H9 (cell line): ENCODE data around the gene GPC3. TPM values are rescaled to one million over a fixed set of nuclear protein-coding genes. Genes with fewer than 3 reads are reported as not detected.

Experiments
- DNase-seq: peaks from one replicate; pipeline ENCODE4 v3.0.0-alpha.2; 2017
- H2AFZ ChIP-seq: one replicate; pipeline ENCODE4 v1.6.1; 2013; ENCODE audit warnings: mild to moderate bottlenecking, low read length, control low read depth, moderate library complexity
- H2AK5ac ChIP-seq: 2 replicates; pipeline ENCODE4 v1.6.1; 2013; ENCODE audit warnings: low read length, control low read depth, mixed read lengths; ENCODE audit not compliant: insufficient read length
- H2BK120ac ChIP-seq: one replicate; pipeline ENCODE4 v1.6.1; 2013; ENCODE audit warnings: low read depth, mild to moderate bottlenecking, low read length, control low read depth, inconsistent platforms; ENCODE audit not compliant: poor library complexity, severe bottlenecking
- H2BK12ac ChIP-seq: 2 replicates; pipeline ENCODE4 v1.6.1; 2013; ENCODE audit warnings: low read length, control low read depth, mixed read lengths, low read depth; ENCODE audit not compliant: insufficient read length
- H2BK15ac ChIP-seq: 2 replicates; pipeline ENCODE4 v1.6.1; 2013; ENCODE audit warnings: low read depth, low read length, control low read depth
- H2BK20ac ChIP-seq: one replicate; pipeline ENCODE4 v1.6.1; 2013; ENCODE audit warnings: low read depth, mild to moderate bottlenecking, low read length, control low read depth, inconsistent platforms; ENCODE audit not compliant: poor library complexity, severe bottlenecking
- H2BK5ac ChIP-seq: 2 replicates; pipeline ENCODE4 v1.6.1; 2013; ENCODE audit warnings: low read length, control low read depth, mixed read lengths; ENCODE audit not compliant: insufficient read length
- H3K14ac ChIP-seq: 2 replicates; pipeline ENCODE4 v1.6.1; 2013; ENCODE audit warnings: low read length, control low read depth; ENCODE audit not compliant: insufficient read depth
- H3K18ac ChIP-seq: 2 replicates; pipeline ENCODE4 v1.6.1; 2013; ENCODE audit warnings: low read depth, mild to moderate bottlenecking, mixed read lengths, low read length, control low read depth; ENCODE audit not compliant: insufficient read length
- H3K23ac ChIP-seq: 2 replicates; pipeline ENCODE4 v1.6.1; 2013; ENCODE audit warnings: low read length, control low read depth, mixed read lengths, low read depth; ENCODE audit not compliant: insufficient read length
- H3K23me2 ChIP-seq: 2 replicates; pipeline ENCODE4 v1.6.1; 2013; ENCODE audit warnings: low read depth, mild to moderate bottlenecking, mixed read lengths, low read length, control low read depth; ENCODE audit not compliant: insufficient read length, poor library complexity, severe bottlenecking
- H3K27ac ChIP-seq: 2 replicates; pipeline ENCODE4 v1.5.1; 2013; ENCODE audit warnings: low read length, control low read depth, mixed read lengths, low read depth; ENCODE audit not compliant: insufficient read length
- H3K27me3 ChIP-seq: 2 replicates; pipeline ENCODE4 v1.6.1; 2013; ENCODE audit warnings: low read length, control low read depth, inconsistent platforms; ENCODE audit not compliant: insufficient read depth
- H3K4ac ChIP-seq: 2 replicates; pipeline ENCODE4 v1.6.1; 2013; ENCODE audit warnings: low read depth, mild to moderate bottlenecking, control low read depth, inconsistent platforms, low read length, moderate library complexity
- H3K4me1 ChIP-seq: 2 replicates; pipeline ENCODE4 v1.6.1; 2013; ENCODE audit warnings: low read length, control low read depth, inconsistent platforms; ENCODE audit not compliant: insufficient read depth
- H3K4me2 ChIP-seq: 2 replicates; pipeline ENCODE4 v1.6.1; 2013; ENCODE audit warnings: low read length, control low read depth, mixed read lengths; ENCODE audit not compliant: insufficient read length, insufficient read depth
- H3K56ac ChIP-seq: 2 replicates; pipeline ENCODE4 v1.6.1; 2013; ENCODE audit warnings: low read depth, mild to moderate bottlenecking, mixed read lengths, low read length, control low read depth; ENCODE audit not compliant: insufficient read length
- H3K79me1 ChIP-seq: 2 replicates; pipeline ENCODE4 v1.6.1; 2013; ENCODE audit warnings: low read depth, mild to moderate bottlenecking, moderate library complexity, low read length, control low read depth, inconsistent platforms; ENCODE audit not compliant: insufficient read depth, poor library complexity, severe bottlenecking
- H3K79me2 ChIP-seq: 2 replicates; pipeline ENCODE4 v1.6.1; 2013; ENCODE audit warnings: low read length, control low read depth, inconsistent platforms; ENCODE audit not compliant: insufficient read depth
- H3K9ac ChIP-seq: 2 replicates; pipeline ENCODE4 v1.6.1; 2013; ENCODE audit warnings: low read length, control low read depth, mixed read lengths; ENCODE audit not compliant: insufficient read length; ENCODE audit errors: extremely low read depth
- H3K9me3 ChIP-seq: one replicate; pipeline ENCODE4 v1.6.1; 2013; ENCODE audit warnings: low read depth, low read length, inconsistent platforms; ENCODE audit not compliant: control insufficient read depth
- H3T11ph ChIP-seq: one replicate; pipeline ENCODE4 v1.6.1; 2013; ENCODE audit warnings: mild to moderate bottlenecking, low read length, control low read depth, inconsistent platforms
- H4K20me1 ChIP-seq: one replicate; pipeline ENCODE4 v1.6.1; 2013; ENCODE audit not compliant: control insufficient read depth, insufficient read length, insufficient read depth
- H4K5ac ChIP-seq: 2 replicates; pipeline ENCODE4 v1.6.1; 2013; ENCODE audit warnings: low read depth, mild to moderate bottlenecking, mixed read lengths, low read length, control low read depth; ENCODE audit not compliant: insufficient read length
- H4K8ac ChIP-seq: replicated peaks from 2 replicates; pipeline ENCODE4 v1.6.1; 2013; ENCODE audit warnings: low read length, control low read depth, mixed read lengths, low read depth; ENCODE audit not compliant: insufficient read length
- H4K91ac ChIP-seq: 2 replicates; pipeline ENCODE4 v1.6.1; 2013; ENCODE audit warnings: low read depth, mild to moderate bottlenecking, moderate library complexity, mixed read lengths, low read length, control low read depth; ENCODE audit not compliant: insufficient read length
- H3K27ac Mint-ChIP-seq, 3 experiments: 2 replicates in 2 of 3; 3 replicates in 1 of 3; pipeline ENCODE4 v1.8.0; 2020 to 2021; ENCODE audit warnings: mixed read lengths in 3 of 3, mild to moderate bottlenecking in 1 of 3, moderate library complexity in 1 of 3
- H3K27me3 Mint-ChIP-seq: 2 replicates; pipeline ENCODE4 v1.8.0; 2021; ENCODE audit warnings: low read depth, mild to moderate bottlenecking, moderate library complexity, mixed read lengths
- H3K36me3 Mint-ChIP-seq, 3 experiments: 2 replicates in 2 of 3; 3 replicates in 1 of 3; pipeline ENCODE4 v1.8.0; 2020 to 2021; ENCODE audit warnings: low read depth in 3 of 3, mixed read lengths in 3 of 3; ENCODE audit not compliant: insufficient read depth in 1 of 3
- H3K4me1 Mint-ChIP-seq, 2 experiments: 2 replicates each; pipeline ENCODE4 v1.8.0; 2020; ENCODE audit warnings: mixed read lengths in 2 of 2
- H3K4me3 Mint-ChIP-seq, 2 experiments: 2 replicates in 1 of 2; 3 replicates in 1 of 2; pipeline ENCODE4 v1.8.0; 2020 to 2021; ENCODE audit warnings: mild to moderate bottlenecking in 2 of 2, mixed read lengths in 2 of 2, moderate library complexity in 1 of 2
- H3K9me3 Mint-ChIP-seq, 2 experiments: 2 replicates in 1 of 2; 3 replicates in 1 of 2; pipeline ENCODE4 v1.8.0; 2020; ENCODE audit warnings: mild to moderate bottlenecking in 2 of 2, mixed read lengths in 2 of 2, moderate library complexity in 1 of 2
- WGBS: extraction: QIAGEN DNeasy Blood & Tissue Kit; methylation state at CpG from one replicate; pipeline ENCODE4 v1.1.7; 2013; ENCODE audit warnings: missing lambda C conversion rate, low lambda C conversion rate, mixed read lengths; ENCODE audit not compliant: insufficient read length; ENCODE audit errors: extremely low coverage; 5-methylcytosine and 5-hydroxymethylcytosine counted together
- total RNA-seq: library from RNA; stranded (reverse); gene quantifications from 2 replicates; pipeline ENCODE4 v1.2.1, GENCODE V29; 2021
- TF ChIP-seq, protein P1 (sequence below): fragments of 200-600 bp; sonication (generic); conservative IDR thresholded peaks from 3 replicates; pipeline ENCODE4 v1.8.0; 2021; ENCODE audit warnings: antibody characterized with exemption, mild to moderate bottlenecking

The GPC3 gene
- total RNA-seq, 1 experiment from 2014 or later: 108 TPM

DNA sequence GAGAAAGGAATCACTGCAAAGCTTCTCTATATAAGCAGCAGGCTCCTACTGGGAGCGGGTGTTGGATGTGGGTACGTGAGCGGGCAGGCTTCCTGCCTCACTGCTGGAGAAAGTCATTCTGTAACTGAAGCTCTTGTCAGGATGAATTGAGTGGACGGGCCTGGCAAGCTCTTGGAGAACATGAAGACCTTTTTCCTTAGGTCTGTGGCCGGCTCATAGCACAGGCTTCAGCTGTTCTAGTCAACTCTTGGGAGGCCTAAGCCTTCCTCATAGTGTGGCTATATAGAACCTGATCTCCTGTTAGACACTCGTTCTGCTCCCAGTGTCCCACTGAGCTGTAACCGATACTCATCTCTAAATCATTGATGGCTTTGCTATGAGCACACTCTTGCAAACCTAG, 461.9 kb downstream of the GPC3 start:
- H4K91ac ChIP-seq: no peak overlapping the region
- no peak overlapping the region for H2BK120ac ChIP-seq
- peaks cover 12% of the 10 kb centered on the region; the same call in 1 of the 2 replicates for H3K4me1 ChIP-seq
- no peaks in the 10 kb centered on the region for H3K27me3 ChIP-seq
- WGBS: no CpG with 5 or more reads among the region's 7 CpGs
- H2AFZ ChIP-seq: no peak overlapping the region
- H3K4me1 Mint-ChIP-seq: peaks cover 32 to 35% of the 10 kb centered on the region in 2 experiments
- H2BK5ac ChIP-seq: no peak overlapping the region
- no peak overlapping the region for H2BK20ac ChIP-seq
- H3K27me3 Mint-ChIP-seq: peaks cover 1% of the 10 kb centered on the region; the same call in 1 of the 2 replicates
- H3K23ac ChIP-seq: no peak overlapping the region
- H4K20me1 ChIP-seq: no peaks in the 10 kb centered on the region
- H3K9ac ChIP-seq: no peak overlapping the region
- no peak overlapping the region for H2BK12ac ChIP-seq
- H3K27ac ChIP-seq: no peak overlapping the region
- H3K9me3 Mint-ChIP-seq: peaks cover 0 to 1% of the 10 kb centered on the region in 2 experiments; a peak in 1 of 5 replicates
- no peak overlapping the region for H3K4ac ChIP-seq
- H3K27ac Mint-ChIP-seq: 0 out of 7 replicates have a peak overlapping the region, but pooled peaks of 1 of the 3 experiments have one; percentile 53
- no peak overlapping the region for H2BK15ac ChIP-seq
- H3T11ph ChIP-seq: no peak overlapping the region
- H4K8ac ChIP-seq: no peak overlapping the region
- no peak overlapping the region for H3K14ac ChIP-seq
- peaks cover 0 to 5% (median 0%) of the 10 kb centered on the region in 3 experiments; a peak in 3 of 7 replicates for H3K36me3 Mint-ChIP-seq
- no peaks in the 10 kb centered on the region for H3K9me3 ChIP-seq
- H3K79me1 ChIP-seq: no peaks in the 10 kb centered on the region
- no peak overlapping the region for H2AK5ac ChIP-seq
- H3K79me2 ChIP-seq: no peaks in the 10 kb centered on the region
- H3K56ac ChIP-seq: no peak overlapping the region
- no peak overlapping the region for H3K4me3 Mint-ChIP-seq
- no peak overlapping the region for H3K4me2 ChIP-seq
- no peak overlapping the region for H3K18ac ChIP-seq
- TF ChIP-seq, protein P1, sequence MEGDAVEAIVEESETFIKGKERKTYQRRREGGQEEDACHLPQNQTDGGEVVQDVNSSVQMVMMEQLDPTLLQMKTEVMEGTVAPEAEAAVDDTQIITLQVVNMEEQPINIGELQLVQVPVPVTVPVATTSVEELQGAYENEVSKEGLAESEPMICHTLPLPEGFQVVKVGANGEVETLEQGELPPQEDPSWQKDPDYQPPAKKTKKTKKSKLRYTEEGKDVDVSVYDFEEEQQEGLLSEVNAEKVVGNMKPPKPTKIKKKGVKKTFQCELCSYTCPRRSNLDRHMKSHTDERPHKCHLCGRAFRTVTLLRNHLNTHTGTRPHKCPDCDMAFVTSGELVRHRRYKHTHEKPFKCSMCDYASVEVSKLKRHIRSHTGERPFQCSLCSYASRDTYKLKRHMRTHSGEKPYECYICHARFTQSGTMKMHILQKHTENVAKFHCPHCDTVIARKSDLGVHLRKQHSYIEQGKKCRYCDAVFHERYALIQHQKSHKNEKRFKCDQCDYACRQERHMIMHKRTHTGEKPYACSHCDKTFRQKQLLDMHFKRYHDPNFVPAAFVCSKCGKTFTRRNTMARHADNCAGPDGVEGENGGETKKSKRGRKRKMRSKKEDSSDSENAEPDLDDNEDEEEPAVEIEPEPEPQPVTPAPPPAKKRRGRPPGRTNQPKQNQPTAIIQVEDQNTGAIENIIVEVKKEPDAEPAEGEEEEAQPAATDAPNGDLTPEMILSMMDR: no peak
- no peak for DNase-seq
- H3K23me2 ChIP-seq: no peaks in the 10 kb centered on the region
- H4K5ac ChIP-seq: no peak overlapping the region
